ENCODE measurements around the gene TNFRSF19.

- TF ChIP-seq TOX (CRISPR knock-in tag; IDR thresholded peaks at IDR 0.05; ENCODE audit: borderline replicate concordance) (no peak), PPARA (CRISPR knock-in tag; IDR thresholded peaks at IDR 0.05; ENCODE audit: borderline replicate concordance) (no peak), CREB5 (CRISPR knock-in tag; IDR thresholded peaks at IDR 0.05; ENCODE audit: low read depth) (no peak)
Measured at GRCh38 chr13:23716401-23716800, 146.2 kb downstream of the TNFRSF19 start.
